Stimulated activated naive B cell treated with anti-CD40 and anti-IgM and Interleukin-4, amounts not matched to agents 10 μg/mL and 1 μg/mL and 100 μg/mL, for 72 hours (primary cell): ENCODE measurements around the gene RAB33B.
"Not testable (repeated sequence)": the region's sequence is repeated elsewhere in the genome, so short reads cannot be mapped to it uniquely, and the experiment has no call there.

Experiments used
- ATAC-seq, 2 donors: fragments of 150-1000 bp; cut with Tn5 transposase; replicated peaks; 2 replicates each; pipeline ENCODE4 v1.10.0; 2021; ENCODE audit warnings: moderate library complexity in 1 of 2
- DNase-seq: peaks from one replicate; pipeline ENCODE4 v3.0.0; 2021
- H3K27ac Mint-ChIP-seq: one replicate; pipeline ENCODE4 v1.8.0; 2022; ENCODE audit warnings: mild to moderate bottlenecking, mixed read lengths
- H3K27me3 Mint-ChIP-seq, 2 donors: one replicate each; pipeline ENCODE4 v1.8.0; 2022; ENCODE audit warnings: mixed read lengths in 2 of 2
- H3K36me3 Mint-ChIP-seq, 2 donors: one replicate each; pipeline ENCODE4 v1.8.0; 2022; ENCODE audit warnings: mixed read lengths in 2 of 2, mild to moderate bottlenecking in 1 of 2
- H3K4me1 Mint-ChIP-seq, 2 donors: one replicate each; pipeline ENCODE4 v1.8.0; 2022; ENCODE audit warnings: mixed read lengths in 2 of 2, mild to moderate bottlenecking in 1 of 2
- H3K4me3 Mint-ChIP-seq, 2 donors: one replicate each; pipeline ENCODE4 v1.8.0; 2022; ENCODE audit warnings: mild to moderate bottlenecking in 2 of 2, mixed read lengths in 2 of 2, moderate library complexity in 1 of 2
- H3K9me3 Mint-ChIP-seq, 2 donors: one replicate each; pipeline ENCODE4 v1.8.0; 2022; ENCODE audit warnings: mixed read lengths in 2 of 2, mild to moderate bottlenecking in 1 of 2

Gene RAB33B

GRCh38 chr4:139453041-139453370 is 915 bp upstream of the RAB33B start:
- Mint-ChIP-seq H3K4me3 (peak overlapping the region; percentile 92 to 98), H3K4me1 (peaks cover 20 to 41% of the 10 kb centered on the region in 2 donors), H3K36me3 (peaks cover 0 to 12% of the 10 kb centered on the region in 2 donors), H3K27ac (peak overlapping the region; percentile 100), H3K9me3 (no peaks in the 10 kb centered on the region), H3K27me3 (no peaks in the 10 kb centered on the region)
- ATAC-seq (peak; percentile 63 to 64), DNase-seq (no peak)

GRCh38 chr4:139453371-139454110 is 380 bp upstream of the RAB33B start:
- no peaks in the 10 kb centered on the region for H3K9me3 Mint-ChIP-seq
- ATAC-seq, result peak; percentile 89 to 90
- no peaks in the 10 kb centered on the region for H3K27me3 Mint-ChIP-seq
- peak overlapping the region; percentile 100 for H3K27ac Mint-ChIP-seq
- peak; percentile 98 for DNase-seq
- H3K4me3 Mint-ChIP-seq, result peak overlapping the region; percentile 92 to 98
- peaks cover 25 to 46% of the 10 kb centered on the region in 2 donors for H3K4me1 Mint-ChIP-seq
- H3K36me3 Mint-ChIP-seq, result peaks cover 2 to 11% of the 10 kb centered on the region in 2 donors

GRCh38 chr4:139455126-139455538 is 1.2 kb downstream of the RAB33B start:
- Mint-ChIP-seq H3K4me3 (peak overlapping the region; percentile 92 to 98), H3K27ac (no peak overlapping the region), H3K9me3 (no peaks in the 10 kb centered on the region), H3K36me3 (peaks cover 5 to 13% of the 10 kb centered on the region in 2 donors), H3K4me1 (peaks cover 33 to 62% of the 10 kb centered on the region in 2 donors), H3K27me3 (no peaks in the 10 kb centered on the region)
- no peak for DNase-seq
- ATAC-seq, result no peak

- no peaks in the 10 kb centered on the region for H3K9me3 Mint-ChIP-seq
- H3K27me3 Mint-ChIP-seq, result no peaks in the 10 kb centered on the region
- DNase-seq (no peak), ATAC-seq (no peak)
- no peak overlapping the region for H3K4me3 Mint-ChIP-seq
- peaks cover 7 to 21% of the 10 kb centered on the region in 2 donors for H3K36me3 Mint-ChIP-seq
- no peak overlapping the region for H3K27ac Mint-ChIP-seq
- H3K4me1 Mint-ChIP-seq, result peaks cover 35 to 71% of the 10 kb centered on the region in 2 donors
Observed at GRCh38 chr4:139457318-139457717, 3.4 kb downstream of the RAB33B start.

- DNase-seq (no peak), ATAC-seq (no peak)
- Mint-ChIP-seq H3K36me3 (peaks cover 8 to 25% of the 10 kb centered on the region in 2 donors), H3K9me3 (no peaks in the 10 kb centered on the region), H3K4me3 (no peak overlapping the region), H3K27ac (no peak overlapping the region), H3K27me3 (no peaks in the 10 kb centered on the region), H3K4me1 (peaks cover 31 to 67% of the 10 kb centered on the region in 2 donors)
Observed at GRCh38 chr4:139458543-139458942, 4.6 kb downstream of the RAB33B start.

GRCh38 chr4:139458999-139459398 is 5.1 kb downstream of the RAB33B start:
- H3K27ac Mint-ChIP-seq, result no peak overlapping the region
- H3K4me3 Mint-ChIP-seq, result no peak overlapping the region
- H3K27me3 Mint-ChIP-seq, result no peaks in the 10 kb centered on the region
- DNase-seq, result no peak
- H3K4me1 Mint-ChIP-seq, result peaks cover 31 to 71% of the 10 kb centered on the region in 2 donors
- ATAC-seq, result no peak
- H3K36me3 Mint-ChIP-seq, result peaks cover 13 to 30% of the 10 kb centered on the region in 2 donors
- H3K9me3 Mint-ChIP-seq, result no peaks in the 10 kb centered on the region

GRCh38 chr4:139460565-139460964 is 6.6 kb downstream of the RAB33B start:
- Mint-ChIP-seq H3K27ac (no peak overlapping the region), H3K36me3 (peaks cover 19 to 32% of the 10 kb centered on the region in 2 donors), H3K27me3 (no peaks in the 10 kb centered on the region), H3K4me1 (peaks cover 29 to 64% of the 10 kb centered on the region in 2 donors), H3K9me3 (no peaks in the 10 kb centered on the region), H3K4me3 (no peak overlapping the region)
- ATAC-seq (no peak), DNase-seq (no peak)

- H3K9me3 Mint-ChIP-seq, result no peaks in the 10 kb centered on the region
- H3K4me3 Mint-ChIP-seq, result no peak overlapping the region
- H3K4me1 Mint-ChIP-seq, result peaks cover 25 to 61% of the 10 kb centered on the region in 2 donors
- H3K27ac Mint-ChIP-seq, result no peak overlapping the region
- DNase-seq (no peak), ATAC-seq (no peak)
- H3K27me3 Mint-ChIP-seq, result no peaks in the 10 kb centered on the region
- H3K36me3 Mint-ChIP-seq, result peaks cover 19 to 32% of the 10 kb centered on the region in 2 donors
Observed at GRCh38 chr4:139461022-139461628, 7.2 kb downstream of the RAB33B start.

- not testable (repeated sequence) for ATAC-seq, DNase-seq, H3K27me3 Mint-ChIP-seq, H3K9me3 Mint-ChIP-seq, H3K27ac Mint-ChIP-seq, H3K4me3 Mint-ChIP-seq
- Mint-ChIP-seq H3K36me3 (peaks cover 31 to 46% of the 10 kb centered on the region in 2 donors), H3K4me1 (peaks cover 13 to 40% of the 10 kb centered on the region in 2 donors)
Observed at GRCh38 chr4:139464512-139464911, 10.6 kb downstream of the RAB33B start.

GRCh38 chr4:139465922-139466321 is 12.0 kb downstream of the RAB33B start:
- H3K27ac Mint-ChIP-seq, result no peak overlapping the region
- peaks cover 19 to 44% of the 10 kb centered on the region in 2 donors for H3K4me1 Mint-ChIP-seq
- peaks cover 9% of the 10 kb centered on the region in 2 donors for H3K9me3 Mint-ChIP-seq
- no peak overlapping the region for H3K4me3 Mint-ChIP-seq
- no peak for DNase-seq
- ATAC-seq, result no peak
- peaks cover 32 to 48% of the 10 kb centered on the region in 2 donors for H3K36me3 Mint-ChIP-seq
- no peaks in the 10 kb centered on the region for H3K27me3 Mint-ChIP-seq

- ATAC-seq, H3K27me3 Mint-ChIP-seq, DNase-seq, H3K27ac Mint-ChIP-seq, H3K4me3 Mint-ChIP-seq: not testable (repeated sequence)
- peaks cover 9 to 12% of the 10 kb centered on the region in 2 donors for H3K9me3 Mint-ChIP-seq
- peaks cover 23 to 45% of the 10 kb centered on the region in 2 donors for H3K4me1 Mint-ChIP-seq
- peaks cover 37 to 59% of the 10 kb centered on the region in 2 donors for H3K36me3 Mint-ChIP-seq
Observed at GRCh38 chr4:139468756-139469155, 14.8 kb downstream of the RAB33B start.

GRCh38 chr4:139469216-139469615 is 15.3 kb downstream of the RAB33B start:
- Mint-ChIP-seq H3K27me3 (no peaks in the 10 kb centered on the region), H3K27ac (no peak overlapping the region), H3K36me3 (peaks cover 33 to 55% of the 10 kb centered on the region in 2 donors), H3K4me3 (no peak overlapping the region), H3K9me3 (peaks cover 9 to 12% of the 10 kb centered on the region in 2 donors), H3K4me1 (peaks cover 23 to 41% of the 10 kb centered on the region in 2 donors)
- ATAC-seq, result no peak
- no peak for DNase-seq

GRCh38 chr4:139469869-139470268 is 15.9 kb downstream of the RAB33B start:
- Mint-ChIP-seq H3K4me3 (no peak overlapping the region), H3K27ac (no peak overlapping the region), H3K36me3 (peaks cover 33 to 55% of the 10 kb centered on the region in 2 donors), H3K4me1 (peaks cover 23 to 41% of the 10 kb centered on the region in 2 donors), H3K9me3 (peaks cover 9 to 12% of the 10 kb centered on the region in 2 donors), H3K27me3 (no peaks in the 10 kb centered on the region)
- DNase-seq, result no peak
- no peak for ATAC-seq

GRCh38 chr4:139470295-139470694 is 16.4 kb downstream of the RAB33B start:
- no peak overlapping the region for H3K27ac Mint-ChIP-seq
- peaks cover 30 to 53% of the 10 kb centered on the region in 2 donors for H3K36me3 Mint-ChIP-seq
- H3K4me1 Mint-ChIP-seq, result peaks cover 21 to 38% of the 10 kb centered on the region in 2 donors
- peaks cover 9 to 12% of the 10 kb centered on the region in 2 donors for H3K9me3 Mint-ChIP-seq
- DNase-seq (no peak), ATAC-seq (peak in 1 of 2 donors; percentile 8)
- H3K4me3 Mint-ChIP-seq, result no peak overlapping the region
- H3K27me3 Mint-ChIP-seq, result no peaks in the 10 kb centered on the region
